IPS-15b (cell line): Measurements from ENCODE around the gene RBM14.
"Not testable (repeated sequence)": the region's sequence is repeated elsewhere in the genome, so short reads cannot be mapped to it uniquely, and the experiment has no call there.

ENCODE experiments used
- H3K27me3 ChIP-seq: one replicate; pipeline ENCODE4 v1.6.1; 2013; ENCODE audit warnings: low read length; ENCODE audit not compliant: control insufficient read depth, insufficient read depth
- H3K36me3 ChIP-seq: one replicate; pipeline ENCODE4 v1.6.1; 2013; ENCODE audit warnings: low read length; ENCODE audit not compliant: control insufficient read depth, insufficient read depth
- H3K4me1 ChIP-seq: one replicate; pipeline ENCODE4 v1.6.1; 2013; ENCODE audit warnings: mild to moderate bottlenecking, low read length; ENCODE audit not compliant: control insufficient read depth, insufficient read depth
- H3K4me3 ChIP-seq: one replicate; pipeline ENCODE4 v1.5.1; 2013; ENCODE audit warnings: low read depth, low read length
- H3K9ac ChIP-seq: one replicate; pipeline ENCODE4 v1.6.1; 2013; ENCODE audit warnings: low read depth, mild to moderate bottlenecking, low read length
- H3K9me3 ChIP-seq: one replicate; pipeline ENCODE4 v1.6.1; 2013; ENCODE audit warnings: mild to moderate bottlenecking, low read length; ENCODE audit not compliant: control insufficient read depth, insufficient read depth

RBM14 gene, protein sequence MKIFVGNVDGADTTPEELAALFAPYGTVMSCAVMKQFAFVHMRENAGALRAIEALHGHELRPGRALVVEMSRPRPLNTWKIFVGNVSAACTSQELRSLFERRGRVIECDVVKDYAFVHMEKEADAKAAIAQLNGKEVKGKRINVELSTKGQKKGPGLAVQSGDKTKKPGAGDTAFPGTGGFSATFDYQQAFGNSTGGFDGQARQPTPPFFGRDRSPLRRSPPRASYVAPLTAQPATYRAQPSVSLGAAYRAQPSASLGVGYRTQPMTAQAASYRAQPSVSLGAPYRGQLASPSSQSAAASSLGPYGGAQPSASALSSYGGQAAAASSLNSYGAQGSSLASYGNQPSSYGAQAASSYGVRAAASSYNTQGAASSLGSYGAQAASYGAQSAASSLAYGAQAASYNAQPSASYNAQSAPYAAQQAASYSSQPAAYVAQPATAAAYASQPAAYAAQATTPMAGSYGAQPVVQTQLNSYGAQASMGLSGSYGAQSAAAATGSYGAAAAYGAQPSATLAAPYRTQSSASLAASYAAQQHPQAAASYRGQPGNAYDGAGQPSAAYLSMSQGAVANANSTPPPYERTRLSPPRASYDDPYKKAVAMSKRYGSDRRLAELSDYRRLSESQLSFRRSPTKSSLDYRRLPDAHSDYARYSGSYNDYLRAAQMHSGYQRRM

DNA sequence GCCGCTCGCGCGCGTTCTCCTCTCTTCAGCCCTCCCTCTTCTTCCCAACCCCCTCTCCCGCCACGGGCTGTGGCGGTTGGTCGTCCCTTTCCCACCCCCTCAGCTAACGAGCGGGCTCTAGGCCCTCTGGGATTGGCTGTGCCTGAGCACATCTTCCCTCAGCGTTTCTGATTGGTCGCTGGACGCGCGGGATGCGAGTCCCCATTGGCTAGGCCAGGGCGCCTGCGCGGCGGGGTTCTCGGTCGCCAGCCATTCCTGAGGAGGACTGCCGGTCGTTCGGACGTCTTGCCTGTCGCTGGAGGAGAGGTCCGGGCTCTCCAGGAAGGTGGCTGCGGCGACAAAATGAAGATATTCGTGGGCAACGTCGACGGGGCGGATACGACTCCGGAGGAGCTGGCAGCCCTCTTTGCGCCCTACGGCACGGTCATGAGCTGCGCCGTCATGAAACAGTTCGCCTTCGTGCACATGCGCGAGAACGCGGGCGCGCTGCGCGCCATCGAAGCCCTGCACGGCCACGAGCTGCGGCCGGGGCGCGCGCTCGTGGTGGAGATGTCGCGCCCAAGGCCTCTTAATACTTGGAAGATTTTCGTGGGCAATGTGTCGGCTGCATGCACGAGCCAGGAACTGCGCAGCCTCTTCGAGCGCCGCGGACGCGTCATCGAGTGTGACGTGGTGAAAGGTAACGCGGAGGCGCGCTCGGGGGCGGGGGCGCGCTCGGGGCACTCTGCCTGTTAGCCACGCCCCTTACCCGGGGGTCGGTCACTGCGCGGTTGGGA lies at the start of gene RBM14:
RBM14 (plus strand) TSS at position 252 of the 776 bp plus-strand sequence; CDS start at position 343, 91 bp downstream.
- peak within 1 kb of the TSS; percentile 95 for H3K9ac ChIP-seq
- H3K4me1 ChIP-seq = peaks cover 8% of the 10 kb centered on the region
- H3K9me3 ChIP-seq = no peaks in the 10 kb centered on the region
- peaks cover 6% of the 10 kb centered on the region for H3K36me3 ChIP-seq
- no peaks in the 10 kb centered on the region for H3K27me3 ChIP-seq
- H3K4me3 ChIP-seq = peak within 1 kb of the TSS; percentile 100

DNA sequence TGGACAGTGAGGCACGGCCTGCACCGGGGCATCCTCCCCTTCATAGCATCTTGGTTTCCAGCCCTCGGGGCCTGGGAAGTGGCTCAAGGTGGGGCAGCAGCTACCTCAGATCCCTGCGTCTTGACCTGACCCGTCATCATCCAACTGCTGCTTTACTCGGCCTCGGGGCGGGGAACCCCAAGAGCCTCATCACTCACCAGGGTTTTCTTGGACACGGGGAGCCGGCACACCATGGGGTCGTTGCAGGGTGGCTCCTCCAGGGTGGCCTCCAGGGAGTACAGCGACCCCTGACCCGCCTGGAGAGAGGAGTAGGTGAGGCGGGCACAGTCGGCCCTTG lies 48.7 kb upstream of the RBM14 start:
- H3K4me3 ChIP-seq = no peak overlapping the region

GRCh38 chr11:66568124-66568916 lies 48.1 kb upstream of the RBM14 start, which contains the start of gene CTSF:
Gene CTSF, minus strand, starts transcription at chr11:66568606. Its CDS starts 120 bp downstream, at chr11:66568486.
- no peak within 1 kb of the TSS for H3K9ac ChIP-seq
- peaks cover 10% of the 10 kb centered on the region for H3K36me3 ChIP-seq
- no peaks in the 10 kb centered on the region for H3K9me3 ChIP-seq
- peak within 1 kb of the TSS; percentile 22 for H3K4me3 ChIP-seq
- peaks cover 4% of the 10 kb centered on the region for H3K4me1 ChIP-seq
- no peaks in the 10 kb centered on the region for H3K27me3 ChIP-seq

More for the DNA sequence above, 48.7 kb upstream of the RBM14 start:
- Histone ChIP-seq H3K36me3 (peaks cover 12% of the 10 kb centered on the region), H3K4me1 (peaks cover 4% of the 10 kb centered on the region), H3K9ac (no peak overlapping the region), H3K27me3 (no peaks in the 10 kb centered on the region), H3K9me3 (no peaks in the 10 kb centered on the region)

GRCh38 chr11:66569076-66569475 lies 47.4 kb upstream of the RBM14 start:
- peaks cover 4% of the 10 kb centered on the region for H3K4me1 ChIP-seq
- H3K9ac ChIP-seq = no peak overlapping the region

DNA sequence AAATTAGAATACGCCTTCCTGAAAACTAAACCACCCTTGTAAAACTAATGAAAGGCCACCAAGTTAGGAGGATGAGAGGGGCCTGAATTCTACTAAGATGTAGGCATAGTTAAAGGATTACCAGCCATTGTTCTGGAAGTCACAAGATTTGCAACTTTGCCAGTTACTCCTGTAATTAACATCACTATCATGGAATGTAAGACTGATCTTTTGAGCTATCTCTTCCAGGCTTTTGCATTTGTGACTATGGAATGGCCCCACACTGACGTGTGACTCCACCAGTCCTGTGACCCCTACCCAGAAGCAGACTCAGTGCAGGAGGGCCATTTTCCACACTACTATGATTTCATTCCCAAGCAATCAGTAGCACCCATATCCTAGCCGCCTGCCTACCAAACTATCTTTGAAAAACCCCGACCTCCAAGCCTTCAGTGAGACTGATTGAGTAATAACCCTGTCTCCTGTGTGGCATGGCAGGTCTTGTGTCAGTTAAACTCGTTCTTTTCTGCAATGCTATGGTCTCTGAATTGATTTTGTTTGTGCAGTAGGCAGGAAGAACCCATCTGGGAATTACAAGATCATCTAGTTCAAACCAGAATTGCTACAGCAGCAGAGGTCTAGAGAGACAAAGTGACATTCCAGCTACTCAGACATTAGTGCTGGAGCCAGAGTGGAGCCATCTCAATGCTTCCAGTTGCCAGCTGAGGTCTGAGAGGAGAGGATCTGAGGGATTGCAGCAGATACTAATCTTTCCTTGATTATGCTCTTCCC lies 46.2 kb upstream of the RBM14 start:
- Histone ChIP-seq H3K9ac (no peak overlapping the region), H3K4me3 (no peak overlapping the region), H3K36me3 (peaks cover 3% of the 10 kb centered on the region), H3K9me3 (no peaks in the 10 kb centered on the region), H3K27me3 (no peaks in the 10 kb centered on the region), H3K4me1 (peaks cover 4% of the 10 kb centered on the region)

More at GRCh38 chr11:66569076-66569475, 47.4 kb upstream of the RBM14 start:
- Histone ChIP-seq H3K9me3 (no peaks in the 10 kb centered on the region), H3K27me3 (no peaks in the 10 kb centered on the region), H3K36me3 (peaks cover 3% of the 10 kb centered on the region), H3K4me3 (no peak overlapping the region)

- H3K4me1 ChIP-seq = peaks cover 4% of the 10 kb centered on the region
- H3K36me3 ChIP-seq = no peaks in the 10 kb centered on the region
- H3K9ac ChIP-seq = no peak overlapping the region
- H3K27me3 ChIP-seq = no peaks in the 10 kb centered on the region
- no peak overlapping the region for H3K4me3 ChIP-seq
- H3K9me3 ChIP-seq = no peaks in the 10 kb centered on the region
Measured at GRCh38 chr11:66570850-66571180, 45.6 kb upstream of the RBM14 start.

GRCh38 chr11:66579017-66579606 lies 37.3 kb upstream of the RBM14 start:
- H3K4me1 ChIP-seq = no peaks in the 10 kb centered on the region
- no peaks in the 10 kb centered on the region for H3K9me3 ChIP-seq

GRCh38 chr11:66580803-66581202 lies 35.6 kb upstream of the RBM14 start:
- H3K9ac ChIP-seq = no peak overlapping the region
- H3K27me3 ChIP-seq = peaks cover 5% of the 10 kb centered on the region
- no peaks in the 10 kb centered on the region for H3K9me3 ChIP-seq
- no peaks in the 10 kb centered on the region for H3K4me1 ChIP-seq
- no peak overlapping the region for H3K4me3 ChIP-seq
- no peaks in the 10 kb centered on the region for H3K36me3 ChIP-seq

More at GRCh38 chr11:66579017-66579606, 37.3 kb upstream of the RBM14 start:
- Histone ChIP-seq H3K36me3 (no peaks in the 10 kb centered on the region), H3K4me3 (no peak overlapping the region), H3K27me3 (peaks cover 5% of the 10 kb centered on the region), H3K9ac (no peak overlapping the region)

GRCh38 chr11:66581261-66581660 lies 35.2 kb upstream of the RBM14 start:
- H3K9ac ChIP-seq = no peak overlapping the region
- no peaks in the 10 kb centered on the region for H3K4me1 ChIP-seq
- peaks cover 5% of the 10 kb centered on the region for H3K27me3 ChIP-seq
- no peaks in the 10 kb centered on the region for H3K9me3 ChIP-seq
- no peaks in the 10 kb centered on the region for H3K36me3 ChIP-seq
- no peak overlapping the region for H3K4me3 ChIP-seq

DNA sequence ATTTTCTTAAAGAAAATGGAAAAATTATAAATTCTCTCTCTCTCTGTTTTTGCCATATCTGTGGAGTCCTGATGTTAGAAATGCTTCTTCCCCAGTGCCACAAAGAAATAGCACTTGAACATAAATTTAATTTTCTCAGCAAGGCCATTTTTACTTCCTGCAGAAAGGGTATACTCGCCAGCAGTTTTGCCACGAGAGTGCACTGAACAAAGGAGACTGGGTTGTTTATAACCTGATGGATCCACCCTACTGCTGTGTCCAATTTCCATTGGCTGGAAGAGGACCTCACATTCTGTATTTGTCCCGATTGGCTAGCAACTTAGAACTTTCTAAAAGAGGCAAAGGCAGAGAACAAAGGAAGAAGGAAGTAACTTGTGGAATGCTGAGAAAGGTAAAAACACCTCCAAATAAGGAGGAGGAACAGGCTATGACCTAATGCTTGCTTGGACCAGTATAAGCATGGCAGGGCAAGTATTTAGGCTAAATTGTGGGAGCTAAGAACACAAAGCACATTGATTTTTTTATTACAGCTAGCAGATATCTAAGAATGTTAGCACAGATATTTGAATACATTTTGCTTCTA lies 33.8 kb upstream of the RBM14 start:
- not testable (repeated sequence) for H3K9me3 ChIP-seq, H3K9ac ChIP-seq, H3K36me3 ChIP-seq, H3K4me1 ChIP-seq, H3K4me3 ChIP-seq, H3K27me3 ChIP-seq
